Erythroblast (primary cell): Measurements from ENCODE around the gene PROCR.

Source experiments
- GATA1 ChIP-seq: IDR thresholded peaks from 2 replicates; pipeline ENCODE4 v1.6.1; 2011; ENCODE audit warnings: low read depth, mild to moderate bottlenecking, control low read depth, low read length, moderate library complexity
- POLR2A ChIP-seq: IDR thresholded peaks from 2 replicates; pipeline ENCODE4 v1.6.1; 2011; ENCODE audit warnings: mild to moderate bottlenecking, low read length

DNA sequence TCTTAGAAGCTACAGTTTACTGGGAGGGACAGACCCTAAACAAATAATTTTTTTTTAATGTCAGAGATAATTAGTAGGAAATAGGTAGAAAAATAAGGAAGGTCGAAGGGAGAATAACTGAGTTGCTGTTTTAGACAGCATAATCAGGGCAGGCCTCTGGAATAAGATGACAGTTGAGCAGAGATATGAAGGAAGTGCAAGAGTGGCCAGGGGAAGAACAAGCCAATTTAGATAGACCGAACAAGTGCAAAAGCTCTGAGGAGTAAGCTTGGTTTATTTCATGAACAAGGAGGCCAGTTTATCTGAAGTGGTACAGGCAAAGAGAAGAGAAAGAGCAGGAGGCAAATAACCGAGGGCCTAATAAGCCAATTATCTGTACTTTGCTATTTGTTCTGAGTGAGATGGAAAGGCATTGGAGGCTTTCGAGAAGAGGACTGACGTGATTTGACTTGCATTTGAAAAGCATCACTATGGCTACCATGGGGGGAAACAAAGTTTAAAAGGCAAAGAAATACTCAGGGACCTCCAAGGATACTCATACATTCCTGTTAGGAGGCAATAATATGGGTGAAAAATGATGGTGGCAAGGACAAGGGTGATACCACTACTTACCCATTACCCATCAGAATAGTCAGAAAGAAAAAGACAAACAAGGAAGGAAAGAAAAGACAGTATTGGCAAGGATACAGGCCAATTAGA is 19.7 kb downstream of the PROCR start:
- TF ChIP-seq GATA1 (no peak), POLR2A (no peak)
